ENCODE results near the gene CGRRF1. TPM values are rescaled to one million over a fixed set of nuclear protein-coding genes. Genes with fewer than 3 reads are reported as not detected.

CGRRF1 gene
- total RNA-seq, 1 donor from 2014 or later = 18.7 TPM

GRCh38 chr14:54503486-54503885 lies 6.2 kb upstream of the CGRRF1 start:
- no peak for DNase-seq
- no peak overlapping the region for H3K27ac Mint-ChIP-seq (ENCODE audit: unreplicated experiment)
- H3K9me3 Mint-ChIP-seq (ENCODE audit: unreplicated experiment) = no peaks in the 10 kb centered on the region
- TF ChIP-seq CTCF (IDR thresholded peaks at IDR 0.05; ENCODE audit: partially characterized antibody, unreplicated experiment) = no peak
- H3K27me3 Mint-ChIP-seq (ENCODE audit: unreplicated experiment) = no peaks in the 10 kb centered on the region
- H3K4me1 Mint-ChIP-seq (ENCODE audit: low read depth, unreplicated experiment) = no peaks in the 10 kb centered on the region
- no peaks in the 10 kb centered on the region for H3K36me3 Mint-ChIP-seq (ENCODE audit: unreplicated experiment)
- no peak overlapping the region for H3K4me3 Mint-ChIP-seq (ENCODE audit: unreplicated experiment)

- peaks cover 13% of the 10 kb centered on the region for H3K36me3 Mint-ChIP-seq (ENCODE audit: unreplicated experiment)
- peaks cover 2% of the 10 kb centered on the region for H3K9me3 Mint-ChIP-seq (ENCODE audit: unreplicated experiment)
- H3K27ac Mint-ChIP-seq (ENCODE audit: unreplicated experiment) = no peak overlapping the region
- peaks cover 4% of the 10 kb centered on the region for H3K27me3 Mint-ChIP-seq (ENCODE audit: unreplicated experiment)
- H3K4me3 Mint-ChIP-seq (ENCODE audit: unreplicated experiment) = no peak overlapping the region
- DNase-seq = no peak
- no peak for TF ChIP-seq CTCF (IDR thresholded peaks at IDR 0.05; ENCODE audit: partially characterized antibody, unreplicated experiment)
- peaks cover 3% of the 10 kb centered on the region for H3K4me1 Mint-ChIP-seq (ENCODE audit: low read depth, unreplicated experiment)
Measured at GRCh38 chr14:54512393-54512792, 2.7 kb downstream of the CGRRF1 start.

GRCh38 chr14:54515670-54516069 lies 6.0 kb downstream of the CGRRF1 start:
- no peak overlapping the region for H3K4me3 Mint-ChIP-seq (ENCODE audit: unreplicated experiment)
- H3K9me3 Mint-ChIP-seq (ENCODE audit: unreplicated experiment) = peaks cover 2% of the 10 kb centered on the region
- no peak for TF ChIP-seq CTCF (IDR thresholded peaks at IDR 0.05; ENCODE audit: partially characterized antibody, unreplicated experiment)
- peaks cover 2% of the 10 kb centered on the region for H3K4me1 Mint-ChIP-seq (ENCODE audit: low read depth, unreplicated experiment)
- H3K27ac Mint-ChIP-seq (ENCODE audit: unreplicated experiment) = no peak overlapping the region
- H3K36me3 Mint-ChIP-seq (ENCODE audit: unreplicated experiment) = peaks cover 13% of the 10 kb centered on the region
- H3K27me3 Mint-ChIP-seq (ENCODE audit: unreplicated experiment) = no peaks in the 10 kb centered on the region
- no peak for DNase-seq

DNA sequence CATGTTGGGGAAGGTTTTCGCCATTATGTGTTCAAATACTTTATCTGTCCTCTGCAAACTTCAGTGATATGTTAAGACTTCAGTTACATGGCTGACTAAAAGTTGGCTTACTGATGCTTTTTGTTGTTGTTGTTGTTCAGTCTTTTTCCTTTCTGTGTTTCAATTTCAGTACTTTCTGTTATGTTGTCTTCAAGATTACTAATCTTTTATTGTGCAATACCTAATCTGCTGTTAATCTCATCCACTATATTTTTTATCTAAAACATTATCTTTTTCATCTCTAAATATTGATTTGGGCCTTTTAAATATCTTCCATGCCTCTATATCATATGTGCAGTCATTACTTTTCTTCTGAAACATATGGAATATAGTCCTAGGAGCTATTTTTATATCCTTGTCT lies 7.0 kb downstream of the CGRRF1 start:
- Mint-ChIP-seq H3K4me3 (ENCODE audit: unreplicated experiment) (no peak overlapping the region), H3K27me3 (ENCODE audit: unreplicated experiment) (no peaks in the 10 kb centered on the region), H3K4me1 (ENCODE audit: low read depth, unreplicated experiment) (no peaks in the 10 kb centered on the region), H3K9me3 (ENCODE audit: unreplicated experiment) (peaks cover 2% of the 10 kb centered on the region), H3K27ac (ENCODE audit: unreplicated experiment) (no peak overlapping the region), H3K36me3 (ENCODE audit: unreplicated experiment) (peaks cover 13% of the 10 kb centered on the region)
- DNase-seq = no peak
- TF ChIP-seq CTCF (IDR thresholded peaks at IDR 0.05; ENCODE audit: partially characterized antibody, unreplicated experiment) = no peak

- H3K36me3 Mint-ChIP-seq (ENCODE audit: unreplicated experiment) = no peaks in the 10 kb centered on the region
- no peak for TF ChIP-seq CTCF (IDR thresholded peaks at IDR 0.05; ENCODE audit: partially characterized antibody, unreplicated experiment)
- no peak overlapping the region for H3K4me3 Mint-ChIP-seq (ENCODE audit: unreplicated experiment)
- peaks cover 3% of the 10 kb centered on the region for H3K4me1 Mint-ChIP-seq (ENCODE audit: low read depth, unreplicated experiment)
- H3K27ac Mint-ChIP-seq (ENCODE audit: unreplicated experiment) = no peak overlapping the region
- H3K9me3 Mint-ChIP-seq (ENCODE audit: unreplicated experiment) = no peaks in the 10 kb centered on the region
- H3K27me3 Mint-ChIP-seq (ENCODE audit: unreplicated experiment) = no peaks in the 10 kb centered on the region
- DNase-seq = no peak
Measured at GRCh38 chr14:54524410-54524809, 14.7 kb downstream of the CGRRF1 start.
